DMS153 (cell line): ENCODE results near the gene SUSD6.

Experiments
- DNase-seq: peaks from one replicate; lab custom pipeline; 2025; lab: John Stamatoyannopoulos, UW

SUSD6 gene, protein sequence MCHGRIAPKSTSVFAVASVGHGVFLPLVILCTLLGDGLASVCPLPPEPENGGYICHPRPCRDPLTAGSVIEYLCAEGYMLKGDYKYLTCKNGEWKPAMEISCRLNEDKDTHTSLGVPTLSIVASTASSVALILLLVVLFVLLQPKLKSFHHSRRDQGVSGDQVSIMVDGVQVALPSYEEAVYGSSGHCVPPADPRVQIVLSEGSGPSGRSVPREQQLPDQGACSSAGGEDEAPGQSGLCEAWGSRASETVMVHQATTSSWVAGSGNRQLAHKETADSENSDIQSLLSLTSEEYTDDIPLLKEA

DNA sequence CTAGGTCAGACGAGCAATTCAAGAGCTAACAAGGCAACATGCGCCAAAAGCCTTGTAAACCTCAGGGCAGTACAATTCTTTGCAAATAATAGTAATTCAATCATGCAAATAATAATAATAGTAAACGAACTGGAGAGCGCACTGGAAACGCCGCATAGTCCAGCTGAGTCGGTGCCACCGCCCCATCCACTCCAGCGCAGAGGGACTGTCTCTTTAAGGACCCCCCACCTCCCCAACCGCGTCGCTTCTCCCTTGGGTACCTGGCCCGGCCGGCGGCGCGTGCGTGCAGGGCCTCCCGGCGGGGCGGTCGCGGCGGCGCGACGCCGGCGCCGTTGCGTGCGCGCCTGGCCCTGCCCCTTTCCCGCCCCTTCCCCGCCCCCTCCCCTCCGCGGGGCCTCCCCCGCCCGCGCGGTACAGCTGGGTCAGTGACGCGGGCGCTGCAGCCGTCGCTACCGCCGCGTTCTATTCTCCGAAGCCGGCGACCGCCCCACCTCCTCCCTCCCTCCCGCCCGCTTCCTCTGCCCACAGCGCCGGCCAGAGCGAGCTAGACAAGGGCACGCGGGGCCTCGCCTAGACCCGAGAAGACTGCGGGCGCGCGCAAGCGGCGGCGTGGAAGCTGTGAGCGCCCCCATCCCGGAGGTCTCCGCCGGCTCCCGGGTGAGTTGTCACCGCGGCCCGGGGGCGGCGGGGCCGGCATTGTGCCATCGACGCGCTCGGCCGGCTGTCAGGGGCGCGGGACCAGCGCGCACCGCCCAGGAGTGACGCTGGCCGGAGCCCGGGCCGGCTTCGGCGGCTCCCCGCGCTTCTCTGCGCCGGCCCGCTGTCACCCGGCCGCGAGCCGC, at the start of gene SUSD6:
TSS of gene SUSD6 (plus strand) at position 425 of the 842 bp plus-strand sequence. CDS start 46,997 bp downstream, outside the sequence.
- peak; percentile 66 for DNase-seq

GRCh38 chr14:69561893-69562292, 49.5 kb upstream of the SUSD6 start:
- no peak for DNase-seq

- DNase-seq, result no peak
These were observed 43.8 kb upstream of the SUSD6 start for GRCh38 chr14:69567563-69567962.

GRCh38 chr14:69569859-69570258, 41.5 kb upstream of the SUSD6 start:
- no peak for DNase-seq

DNA sequence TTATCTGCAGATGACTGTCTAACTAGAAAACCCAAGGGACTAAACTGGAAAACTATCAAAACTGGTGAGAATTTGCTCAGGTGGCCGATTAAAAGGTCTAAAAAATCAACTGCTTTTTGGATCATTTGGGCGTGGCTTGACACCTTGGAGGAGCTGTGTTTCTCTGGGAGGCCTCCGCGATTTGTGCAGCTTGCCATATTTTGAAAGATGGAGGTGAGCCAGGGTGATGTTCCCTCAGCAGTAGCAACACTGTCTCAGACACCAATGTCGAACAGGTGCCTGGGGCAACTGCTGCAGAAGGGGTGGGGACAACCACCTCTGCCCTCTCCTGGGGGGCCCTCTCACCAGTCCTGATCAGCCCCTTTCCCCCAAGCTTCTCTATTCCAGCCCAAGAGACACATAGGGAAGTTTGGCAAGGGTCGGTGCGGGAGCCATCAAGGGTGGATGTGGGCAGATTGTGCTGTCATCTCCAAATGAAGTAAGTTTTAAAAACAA, 40.5 kb upstream of the SUSD6 start:
- no peak for DNase-seq

DNA sequence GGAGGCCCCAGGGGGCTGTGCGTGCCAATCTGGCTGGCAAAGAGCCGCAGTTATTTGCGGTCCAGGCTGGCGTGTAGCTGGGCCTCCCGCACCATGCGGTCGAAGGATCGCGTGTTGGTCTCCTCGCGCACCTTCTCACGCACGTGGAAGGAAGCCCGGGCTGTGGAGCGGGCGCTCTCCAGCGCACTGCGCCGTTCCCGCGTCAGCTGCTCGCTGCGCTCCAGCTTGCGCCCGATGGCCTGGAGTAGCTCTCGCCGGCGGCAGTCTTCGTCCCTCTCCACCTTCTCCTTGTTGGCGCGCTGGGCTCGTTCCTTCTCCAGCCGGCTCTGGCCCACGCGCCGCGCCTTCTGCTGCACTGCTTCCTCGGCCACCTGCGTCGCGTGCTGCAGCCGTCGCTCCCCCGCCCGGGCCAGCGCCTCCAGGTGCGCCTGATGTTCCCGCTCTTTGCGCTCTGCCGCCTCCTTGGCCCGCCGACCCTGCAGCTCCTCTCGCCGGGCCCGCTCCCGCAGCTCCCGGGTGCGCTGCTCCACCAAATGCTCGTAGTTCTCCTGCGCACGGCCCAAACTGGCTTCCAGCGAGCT, 39.9 kb upstream of the SUSD6 start:
- DNase-seq, result no peak

GRCh38 chr14:69572030-69572840, 39.2 kb upstream of the SUSD6 start:
- peak; percentile 22 for DNase-seq

GRCh38 chr14:69572841-69573135, 38.6 kb upstream of the SUSD6 start:
- no peak for DNase-seq

DNA sequence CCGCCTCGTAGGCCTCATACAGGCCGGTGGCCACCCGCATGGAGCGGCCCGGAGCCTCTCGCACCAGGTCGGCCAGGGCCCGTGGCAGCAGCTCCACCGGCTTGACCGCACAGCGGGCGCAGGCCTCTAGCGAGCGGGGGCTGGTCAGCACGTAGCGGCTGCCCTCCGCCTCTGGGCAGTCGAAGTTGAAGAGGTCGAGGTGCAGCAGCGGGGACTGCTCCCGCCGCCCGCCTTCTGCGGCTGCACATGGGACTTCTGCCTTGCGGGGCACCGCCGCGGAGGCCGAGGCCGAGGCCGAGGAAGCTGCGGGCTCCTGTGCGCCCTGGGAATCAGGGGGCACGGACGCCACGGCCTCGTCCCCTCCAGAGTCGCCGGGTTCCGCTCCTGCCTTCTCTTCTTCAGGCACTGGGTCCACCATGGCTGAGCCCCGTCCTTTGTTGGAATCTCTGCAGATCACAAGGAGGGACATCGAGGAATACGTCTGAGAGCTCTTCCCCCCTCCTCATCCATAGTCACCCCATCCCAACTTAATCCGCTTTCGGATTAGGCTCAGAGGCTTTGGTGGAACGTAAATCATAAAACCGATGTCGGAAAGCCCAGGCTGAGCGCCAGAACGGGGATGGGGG, 38.1 kb upstream of the SUSD6 start:
- no peak for DNase-seq

GRCh38 chr14:69573831-69574262, 37.5 kb upstream of the SUSD6 start:
- peak; percentile 67 for DNase-seq

- DNase-seq, result peak; percentile 66
These were observed 37.0 kb upstream of the SUSD6 start, which contains the start of gene CCDC177 for GRCh38 chr14:69574263-69574953. Gene CCDC177 (minus strand): TSS chr14:69574871. CDS start chr14:69573622, 1,249 bp downstream.

- DNase-seq, result no peak
These were observed 36.5 kb upstream of the SUSD6 start for GRCh38 chr14:69574954-69575295.

DNA sequence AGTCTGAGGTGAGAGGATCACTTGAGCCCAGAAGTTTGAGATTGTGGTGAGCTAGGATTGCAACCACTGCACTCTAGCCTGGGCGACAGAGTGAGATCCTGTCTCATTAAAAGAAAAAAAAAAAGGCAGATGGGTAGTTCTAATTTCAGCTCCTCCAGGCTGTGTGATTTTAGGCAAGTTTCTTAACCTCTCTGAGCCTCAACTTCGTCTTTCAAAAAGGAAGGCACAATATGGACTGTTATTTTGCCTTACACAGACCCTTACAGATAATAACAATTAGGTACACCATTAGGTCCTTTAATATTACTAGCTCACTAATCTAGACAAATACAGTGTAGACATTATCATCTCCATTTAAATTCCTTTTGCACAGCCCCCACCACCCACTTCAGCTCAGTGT, 31.9 kb upstream of the SUSD6 start:
- no peak for DNase-seq

DNA sequence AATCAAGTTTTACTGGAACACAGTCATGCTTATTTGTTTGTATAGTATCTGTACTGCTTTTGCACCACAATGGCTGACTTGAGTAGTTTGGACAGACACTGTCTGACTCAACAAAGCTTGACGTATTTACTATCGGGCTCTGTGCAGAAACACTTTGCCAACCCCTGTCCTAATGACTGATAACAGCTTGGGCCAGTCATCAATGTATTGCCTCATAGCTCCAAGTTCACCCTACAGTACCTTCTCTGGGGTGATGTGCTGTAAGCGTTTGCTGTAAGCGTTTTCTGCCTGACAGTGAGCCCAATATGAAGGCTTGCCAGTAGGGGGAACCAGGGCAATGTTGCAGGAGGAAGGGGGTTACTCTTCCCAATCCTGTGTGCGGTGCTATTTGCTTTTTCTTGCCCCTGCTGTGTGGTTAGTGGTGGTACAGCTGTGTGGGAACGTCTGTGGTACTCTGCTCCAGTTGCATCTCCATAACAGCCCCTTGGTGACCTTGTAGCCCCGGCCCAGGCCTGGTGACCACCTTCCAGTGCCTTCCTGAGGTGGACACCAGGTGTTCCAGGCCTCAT, 31.3 kb upstream of the SUSD6 start:
- DNase-seq, result peak; percentile 44

GRCh38 chr14:69581316-69581935, 30.0 kb upstream of the SUSD6 start:
- DNase-seq, result no peak

DNA sequence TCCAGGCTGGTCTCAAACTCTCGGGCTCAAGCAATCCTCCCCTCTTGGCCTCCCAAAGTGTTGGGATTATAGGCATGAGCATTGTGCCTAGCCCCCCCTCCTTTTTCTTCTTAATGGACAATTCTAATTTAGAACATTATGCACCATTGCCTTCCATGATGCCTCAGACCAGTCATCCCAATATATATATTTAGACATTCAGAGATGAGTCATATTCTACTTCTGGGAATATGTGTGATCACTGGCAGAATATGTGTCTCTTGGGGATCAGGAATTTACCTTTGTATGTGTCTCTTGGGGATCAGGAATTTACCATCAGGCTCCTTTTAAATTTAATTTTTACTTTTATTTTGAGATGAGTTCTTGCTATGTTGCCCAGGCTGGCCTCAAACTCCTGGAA, 29.2 kb upstream of the SUSD6 start:
- no peak for DNase-seq

- no peak for DNase-seq
These were observed 28.6 kb upstream of the SUSD6 start for GRCh38 chr14:69582829-69583228.

- DNase-seq, result no peak
These were observed 27.0 kb upstream of the SUSD6 start for GRCh38 chr14:69584389-69584788.

GRCh38 chr14:69586404-69586803, 25.0 kb upstream of the SUSD6 start:
- no peak for DNase-seq

DNA sequence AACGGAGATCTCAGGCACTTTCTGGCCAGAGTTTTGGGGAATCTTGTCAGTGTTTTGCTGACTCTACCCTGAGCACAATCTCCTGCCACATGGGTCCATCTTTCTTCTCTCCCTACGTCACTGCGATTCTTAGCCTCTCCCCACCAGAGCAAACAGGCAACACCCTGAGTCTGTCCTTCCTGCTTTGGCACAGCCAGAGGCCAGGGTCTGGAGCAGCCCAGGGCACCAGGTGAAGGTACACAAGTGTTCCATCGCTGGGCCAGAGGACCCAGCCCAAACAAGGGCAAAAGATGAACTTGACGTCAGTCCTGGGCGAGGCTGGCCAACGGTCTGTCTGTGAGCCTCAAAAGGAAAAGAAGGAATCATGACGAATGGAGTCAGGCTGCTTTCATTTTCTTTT, 24.0 kb upstream of the SUSD6 start:
- no peak for DNase-seq
